ENCODE data around the gene PPM1N. TPM values are rescaled to one million over a fixed set of nuclear protein-coding genes. Genes with fewer than 3 reads are reported as not detected.

Gene PPM1N
- total and polyA plus RNA-seq, 2 of the 13 experiments (the other 11 are each of a cell fraction or from before 2014, with no cell fraction given): 0.31 to 1.8 TPM

DNA sequence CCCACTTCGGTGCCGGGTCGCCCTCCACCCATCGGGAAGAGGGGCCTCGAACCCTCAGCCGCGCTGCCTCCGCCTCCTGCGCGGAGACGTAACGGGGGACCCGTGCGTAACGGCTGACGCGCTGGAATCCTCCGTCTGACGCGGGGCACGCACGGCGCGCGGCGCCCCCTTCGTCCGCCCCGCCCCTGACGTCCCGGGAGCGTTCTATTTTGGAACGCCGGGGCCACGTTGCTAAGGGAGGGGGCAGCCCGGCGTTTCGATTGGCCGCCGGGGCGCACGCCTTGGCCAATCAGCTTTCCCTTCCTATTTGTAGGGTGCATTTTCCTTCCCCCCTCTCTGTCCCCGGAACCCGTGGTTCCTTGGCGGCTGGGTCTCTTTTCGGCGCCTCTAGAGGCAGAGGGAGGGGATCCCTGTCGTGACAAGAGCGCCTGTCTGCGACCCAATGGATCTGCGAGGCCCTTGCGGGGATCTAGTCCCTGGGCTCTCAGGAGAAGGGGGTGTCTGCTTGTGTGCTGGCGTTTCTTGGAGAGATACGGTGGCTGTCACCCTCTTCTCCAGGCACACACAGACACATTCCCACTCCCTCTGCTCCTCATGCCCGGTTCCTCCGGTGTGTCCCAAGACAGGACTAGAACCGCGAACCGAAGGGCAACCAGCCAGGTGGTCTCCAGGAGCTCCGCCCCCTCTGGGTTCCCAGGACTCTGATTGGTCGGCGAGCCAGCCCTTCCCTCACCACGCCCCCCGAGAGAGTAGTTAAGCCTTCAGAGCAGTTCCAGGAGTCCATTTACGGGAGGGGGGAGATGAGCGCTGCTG is 28.9 kb upstream of the PPM1N start (continued):
- TF ChIP-seq, protein P1, sequence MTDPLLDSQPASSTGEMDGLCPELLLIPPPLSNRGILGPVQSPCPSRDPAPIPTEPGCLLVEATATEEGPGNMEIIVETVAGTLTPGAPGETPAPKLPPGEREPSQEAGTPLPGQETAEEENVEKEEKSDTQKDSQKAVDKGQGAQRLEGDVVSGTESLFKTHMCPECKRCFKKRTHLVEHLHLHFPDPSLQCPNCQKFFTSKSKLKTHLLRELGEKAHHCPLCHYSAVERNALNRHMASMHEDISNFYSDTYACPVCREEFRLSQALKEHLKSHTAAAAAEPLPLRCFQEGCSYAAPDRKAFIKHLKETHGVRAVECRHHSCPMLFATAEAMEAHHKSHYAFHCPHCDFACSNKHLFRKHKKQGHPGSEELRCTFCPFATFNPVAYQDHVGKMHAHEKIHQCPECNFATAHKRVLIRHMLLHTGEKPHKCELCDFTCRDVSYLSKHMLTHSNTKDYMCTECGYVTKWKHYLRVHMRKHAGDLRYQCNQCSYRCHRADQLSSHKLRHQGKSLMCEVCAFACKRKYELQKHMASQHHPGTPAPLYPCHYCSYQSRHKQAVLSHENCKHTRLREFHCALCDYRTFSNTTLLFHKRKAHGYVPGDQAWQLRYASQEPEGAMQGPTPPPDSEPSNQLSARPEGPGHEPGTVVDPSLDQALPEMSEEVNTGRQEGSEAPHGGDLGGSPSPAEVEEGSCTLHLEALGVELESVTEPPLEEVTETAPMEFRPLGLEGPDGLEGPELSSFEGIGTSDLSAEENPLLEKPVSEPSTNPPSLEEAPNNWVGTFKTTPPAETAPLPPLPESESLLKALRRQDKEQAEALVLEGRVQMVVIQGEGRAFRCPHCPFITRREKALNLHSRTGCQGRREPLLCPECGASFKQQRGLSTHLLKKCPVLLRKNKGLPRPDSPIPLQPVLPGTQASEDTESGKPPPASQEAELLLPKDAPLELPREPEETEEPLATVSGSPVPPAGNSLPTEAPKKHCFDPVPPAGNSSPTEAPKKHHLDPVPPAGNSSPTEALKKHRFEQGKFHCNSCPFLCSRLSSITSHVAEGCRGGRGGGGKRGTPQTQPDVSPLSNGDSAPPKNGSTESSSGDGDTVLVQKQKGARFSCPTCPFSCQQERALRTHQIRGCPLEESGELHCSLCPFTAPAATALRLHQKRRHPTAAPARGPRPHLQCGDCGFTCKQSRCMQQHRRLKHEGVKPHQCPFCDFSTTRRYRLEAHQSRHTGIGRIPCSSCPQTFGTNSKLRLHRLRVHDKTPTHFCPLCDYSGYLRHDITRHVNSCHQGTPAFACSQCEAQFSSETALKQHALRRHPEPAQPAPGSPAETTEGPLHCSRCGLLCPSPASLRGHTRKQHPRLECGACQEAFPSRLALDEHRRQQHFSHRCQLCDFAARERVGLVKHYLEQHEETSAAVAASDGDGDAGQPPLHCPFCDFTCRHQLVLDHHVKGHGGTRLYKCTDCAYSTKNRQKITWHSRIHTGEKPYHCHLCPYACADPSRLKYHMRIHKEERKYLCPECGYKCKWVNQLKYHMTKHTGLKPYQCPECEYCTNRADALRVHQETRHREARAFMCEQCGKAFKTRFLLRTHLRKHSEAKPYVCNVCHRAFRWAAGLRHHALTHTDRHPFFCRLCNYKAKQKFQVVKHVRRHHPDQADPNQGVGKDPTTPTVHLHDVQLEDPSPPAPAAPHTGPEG (CRISPR knock-in tag; IDR thresholded peaks at IDR 0.05): no peak
- TF ChIP-seq GABPB1 (CRISPR knock-in tag; IDR thresholded peaks at IDR 0.05) (peak; percentile 85; the same call in 1 of the 2 replicates), NAIF1 (CRISPR knock-in tag; IDR thresholded peaks at IDR 0.05; ENCODE audit: borderline replicate concordance) (peak; percentile 80; the same call in 1 of the 2 replicates), MEIS1 (CRISPR knock-in tag; IDR thresholded peaks at IDR 0.05; ENCODE audit: borderline replicate concordance) (no peak), ZNF572 (CRISPR knock-in tag; IDR thresholded peaks at IDR 0.05) (no peak; the same call in 1 of the 2 replicates), ZSCAN22 (CRISPR knock-in tag; IDR thresholded peaks at IDR 0.05) (no peak), POLR2AphosphoS2 (IDR thresholded peaks at IDR 0.05; ENCODE audit: low read depth, low read length) (no peak), SOX6 (IDR thresholded peaks at IDR 0.05) (no peak), SOX6 (CRISPR knock-in tag; IDR thresholded peaks at IDR 0.05) (peak; percentile 76), TOE1 (CRISPR knock-in tag; IDR thresholded peaks at IDR 0.05) (no peak), ZNF703 (CRISPR knock-in tag; IDR thresholded peaks at IDR 0.05; ENCODE audit: borderline replicate concordance) (no peak), ZNF484 (CRISPR knock-in tag; IDR thresholded peaks at IDR 0.05; ENCODE audit: borderline replicate concordance, low read depth) (no peak), AKAP8 (CRISPR knock-in tag; IDR thresholded peaks at IDR 0.05) (no peak), CHCHD3 (CRISPR knock-in tag; IDR thresholded peaks at IDR 0.05) (peak; percentile 71; the same call in 1 of the 2 replicates), SNRNP70 (IDR thresholded peaks at IDR 0.05; ENCODE audit: low read depth, low read length) (no peak), NBN (conservative IDR thresholded peaks at IDR 0.05) (no peak), ZFY (CRISPR knock-in tag; IDR thresholded peaks at IDR 0.05) (no peak), HOXD1 (CRISPR knock-in tag; IDR thresholded peaks at IDR 0.05) (no peak)
- TF ChIP-seq, protein P2, sequence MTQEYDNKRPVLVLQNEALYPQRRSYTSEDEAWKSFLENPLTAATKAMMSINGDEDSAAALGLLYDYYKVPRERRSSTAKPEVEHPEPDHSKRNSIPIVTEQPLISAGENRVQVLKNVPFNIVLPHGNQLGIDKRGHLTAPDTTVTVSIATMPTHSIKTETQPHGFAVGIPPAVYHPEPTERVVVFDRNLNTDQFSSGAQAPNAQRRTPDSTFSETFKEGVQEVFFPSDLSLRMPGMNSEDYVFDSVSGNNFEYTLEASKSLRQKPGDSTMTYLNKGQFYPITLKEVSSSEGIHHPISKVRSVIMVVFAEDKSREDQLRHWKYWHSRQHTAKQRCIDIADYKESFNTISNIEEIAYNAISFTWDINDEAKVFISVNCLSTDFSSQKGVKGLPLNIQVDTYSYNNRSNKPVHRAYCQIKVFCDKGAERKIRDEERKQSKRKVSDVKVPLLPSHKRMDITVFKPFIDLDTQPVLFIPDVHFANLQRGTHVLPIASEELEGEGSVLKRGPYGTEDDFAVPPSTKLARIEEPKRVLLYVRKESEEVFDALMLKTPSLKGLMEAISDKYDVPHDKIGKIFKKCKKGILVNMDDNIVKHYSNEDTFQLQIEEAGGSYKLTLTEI (CRISPR knock-in tag; conservative IDR thresholded peaks at IDR 0.05): no peak
- TF ChIP-seq, protein P3, sequence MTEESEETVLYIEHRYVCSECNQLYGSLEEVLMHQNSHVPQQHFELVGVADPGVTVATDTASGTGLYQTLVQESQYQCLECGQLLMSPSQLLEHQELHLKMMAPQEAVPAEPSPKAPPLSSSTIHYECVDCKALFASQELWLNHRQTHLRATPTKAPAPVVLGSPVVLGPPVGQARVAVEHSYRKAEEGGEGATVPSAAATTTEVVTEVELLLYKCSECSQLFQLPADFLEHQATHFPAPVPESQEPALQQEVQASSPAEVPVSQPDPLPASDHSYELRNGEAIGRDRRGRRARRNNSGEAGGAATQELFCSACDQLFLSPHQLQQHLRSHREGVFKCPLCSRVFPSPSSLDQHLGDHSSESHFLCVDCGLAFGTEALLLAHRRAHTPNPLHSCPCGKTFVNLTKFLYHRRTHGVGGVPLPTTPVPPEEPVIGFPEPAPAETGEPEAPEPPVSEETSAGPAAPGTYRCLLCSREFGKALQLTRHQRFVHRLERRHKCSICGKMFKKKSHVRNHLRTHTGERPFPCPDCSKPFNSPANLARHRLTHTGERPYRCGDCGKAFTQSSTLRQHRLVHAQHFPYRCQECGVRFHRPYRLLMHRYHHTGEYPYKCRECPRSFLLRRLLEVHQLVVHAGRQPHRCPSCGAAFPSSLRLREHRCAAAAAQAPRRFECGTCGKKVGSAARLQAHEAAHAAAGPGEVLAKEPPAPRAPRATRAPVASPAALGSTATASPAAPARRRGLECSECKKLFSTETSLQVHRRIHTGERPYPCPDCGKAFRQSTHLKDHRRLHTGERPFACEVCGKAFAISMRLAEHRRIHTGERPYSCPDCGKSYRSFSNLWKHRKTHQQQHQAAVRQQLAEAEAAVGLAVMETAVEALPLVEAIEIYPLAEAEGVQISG (CRISPR knock-in tag; IDR thresholded peaks at IDR 0.05): peak; percentile 76; the same call in 1 of the 2 replicates
